ENCODE results near the gene HNRNPUL2.

The HNRNPUL2 gene

GRCh38 chr11:62665599-62666258 is 61.5 kb downstream of the HNRNPUL2 start:
- Histone ChIP-seq H3K4me2 (ENCODE audit: low read length) (peak overlapping the region; percentile 86), H3K27ac (peak overlapping the region; percentile 70), H2AFZ (peak overlapping the region; percentile 75), H3K79me2 (no peaks in the 10 kb centered on the region), H3K9me3 (ENCODE audit: control insufficient read depth, low read length) (no peaks in the 10 kb centered on the region), H3K9ac (no peak overlapping the region), H3K4me1 (no peaks in the 10 kb centered on the region), H3K27me3 (ENCODE audit: control insufficient read depth, insufficient read depth, low read length) (no peaks in the 10 kb centered on the region), H3K4me3 (ENCODE audit: low read depth, low read length) (peak overlapping the region; percentile 75), H3K36me3 (ENCODE audit: control insufficient read depth, insufficient read depth, low read length) (no peaks in the 10 kb centered on the region)
- TF ChIP-seq CTCF (IDR thresholded peaks at IDR 0.05) = no peak

GRCh38 chr11:62665075-62665598 is 62.1 kb downstream of the HNRNPUL2 start, which contains the start of the genes C11orf98 and CSKMT:
C11orf98 (minus strand) TSS chr11:62665210; CDS start chr11:62665169, 41 bp downstream.
CSKMT (plus strand) TSS chr11:62665312; CDS start chr11:62665880, 568 bp downstream.
- Histone ChIP-seq H3K27ac (peak within 1 kb of the TSS; percentile 70), H3K9me3 (ENCODE audit: control insufficient read depth, low read length) (no peaks in the 10 kb centered on the region), H3K27me3 (ENCODE audit: control insufficient read depth, insufficient read depth, low read length) (no peaks in the 10 kb centered on the region), H3K4me2 (ENCODE audit: low read length) (peak within 1 kb of the TSS; percentile 86), H3K4me1 (no peaks in the 10 kb centered on the region), H3K4me3 (ENCODE audit: low read depth, low read length) (peak within 1 kb of the TSS; percentile 75), H2AFZ (peak within 1 kb of the TSS; percentile 75), H3K79me2 (no peaks in the 10 kb centered on the region), H3K36me3 (ENCODE audit: control insufficient read depth, insufficient read depth, low read length) (no peaks in the 10 kb centered on the region), H3K9ac (no peak within 1 kb of the TSS)
- no peak for TF ChIP-seq CTCF (IDR thresholded peaks at IDR 0.05)

- no peaks in the 10 kb centered on the region for H3K4me1 ChIP-seq
These were observed 62.7 kb downstream of the HNRNPUL2 start for GRCh38 chr11:62664405-62665074.

More at GRCh38 chr11:62664405-62665074, 62.7 kb downstream of the HNRNPUL2 start:
- H3K36me3 ChIP-seq (ENCODE audit: control insufficient read depth, insufficient read depth, low read length) = no peaks in the 10 kb centered on the region
- H3K27me3 ChIP-seq (ENCODE audit: control insufficient read depth, insufficient read depth, low read length) = no peaks in the 10 kb centered on the region
- H3K9ac ChIP-seq = no peak overlapping the region
- peak overlapping the region; percentile 75 for H2AFZ ChIP-seq
- no peak for TF ChIP-seq CTCF (IDR thresholded peaks at IDR 0.05)
- H3K9me3 ChIP-seq (ENCODE audit: control insufficient read depth, low read length) = no peaks in the 10 kb centered on the region
- peak overlapping the region; percentile 70 for H3K27ac ChIP-seq
- no peaks in the 10 kb centered on the region for H3K79me2 ChIP-seq
- peak overlapping the region; percentile 75 for H3K4me3 ChIP-seq (ENCODE audit: low read depth, low read length)
- H3K4me2 ChIP-seq (ENCODE audit: low read length) = peak overlapping the region; percentile 86

All from parathyroid adenoma (tissue), 2 donors.